ENCODE measurements around the gene AARS1. TPM values are rescaled to one million over a fixed set of nuclear protein-coding genes. Genes with fewer than 3 reads are reported as not detected.
"Not testable (repeated sequence)": the region's sequence is repeated elsewhere in the genome, so short reads cannot be mapped to it uniquely, and the experiment has no call there.

Gene AARS1
- polyA plus RNA-seq, 1 donor (not counting 4 experiments of a cell fraction or from before 2014, with no cell fraction given), result 83.7 TPM

DNA sequence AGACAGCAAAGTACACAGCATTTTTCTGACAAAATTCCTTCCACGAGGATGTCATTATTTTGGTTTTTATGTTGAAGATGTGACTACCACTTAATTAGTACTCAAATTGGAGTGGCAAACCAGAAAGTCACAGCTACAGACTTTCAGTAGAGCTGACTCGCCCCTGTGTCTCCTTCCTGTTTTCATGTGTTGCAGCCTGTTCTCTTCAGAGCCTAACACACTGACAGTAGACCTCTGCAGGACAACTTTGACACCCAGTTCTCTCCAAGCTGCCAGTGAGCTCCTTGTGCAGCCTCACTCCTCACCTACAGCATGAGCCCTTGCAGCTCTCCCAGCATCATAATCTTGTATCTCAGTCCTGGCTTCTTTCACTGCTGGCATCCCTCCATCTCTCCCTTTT, 66.7 kb downstream of the AARS1 start:
- dilution Hi-C loops (cut with MboI; ENCODE audit: extremely low pct_ligation_motif_present, low sequenced_read_pairs); DNase-seq (ENCODE audit: low read depth, low spot score); H3K9ac ChIP-seq (ENCODE audit: control insufficient read depth, extremely low read depth, insufficient read depth, low read length); H3K27me3 ChIP-seq (ENCODE audit: control insufficient read depth, extremely low read depth, insufficient read depth, low read length); H3K4me3 ChIP-seq (ENCODE audit: control insufficient read depth in 2 of 3, extremely low read depth in 1 of 3, insufficient read depth in 2 of 3, low read depth in 1 of 3, low read length in 3 of 3); H4K20me1 ChIP-seq (ENCODE audit: control insufficient read depth, extremely low read depth, insufficient read depth, low read length); H3K36me3 ChIP-seq (ENCODE audit: control insufficient read depth in 2 of 2, extremely low read depth in 1 of 2, insufficient read depth in 2 of 2, low read length in 2 of 2); H3K27ac ChIP-seq (ENCODE audit: control insufficient read depth, insufficient read depth, low read length); H3K4me1 ChIP-seq (ENCODE audit: control insufficient read depth, extremely low read depth, insufficient read depth, low read length); H3K9me3 ChIP-seq (ENCODE audit: control insufficient read depth, low read depth, low read length); H2AFZ ChIP-seq (ENCODE audit: control insufficient read depth, low read length); H3K4me2 ChIP-seq (ENCODE audit: control insufficient read depth, extremely low read depth, insufficient read depth, low read depth, low read length); H3K79me2 ChIP-seq (ENCODE audit: control insufficient read depth, insufficient read depth, low read length); H3K9me1 ChIP-seq (ENCODE audit: control insufficient read depth, extremely low read depth, insufficient read depth, low read length); FAIRE-seq: not testable (repeated sequence)

DNA sequence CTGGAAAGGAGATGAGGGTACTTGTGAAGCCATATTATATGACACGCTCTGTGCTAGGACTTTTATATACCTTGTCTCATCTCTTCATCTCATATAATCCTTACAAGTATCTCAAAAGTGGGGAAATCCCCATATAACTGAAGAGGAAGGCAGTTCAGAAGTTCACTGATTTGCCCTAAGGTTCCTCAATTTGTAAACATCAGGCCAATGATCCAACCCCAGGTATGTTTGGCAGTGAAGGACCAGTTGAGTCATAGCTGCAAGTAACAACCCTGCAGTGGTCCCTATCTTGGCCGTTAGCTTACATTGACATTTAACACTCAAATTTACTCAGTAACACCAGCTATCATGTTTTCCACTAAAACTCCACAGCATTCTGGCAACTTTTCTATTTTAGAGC, 70.7 kb downstream of the AARS1 start:
- H3K4me3 ChIP-seq (ENCODE audit: control insufficient read depth in 2 of 3, extremely low read depth in 1 of 3, insufficient read depth in 2 of 3, low read depth in 1 of 3, low read length in 3 of 3); H3K36me3 ChIP-seq (ENCODE audit: control insufficient read depth in 2 of 2, extremely low read depth in 1 of 2, insufficient read depth in 2 of 2, low read length in 2 of 2); H3K9me3 ChIP-seq (ENCODE audit: control insufficient read depth, low read depth, low read length); H3K9me1 ChIP-seq (ENCODE audit: control insufficient read depth, extremely low read depth, insufficient read depth, low read length); dilution Hi-C loops (cut with MboI; ENCODE audit: extremely low pct_ligation_motif_present, low sequenced_read_pairs); H3K4me1 ChIP-seq (ENCODE audit: control insufficient read depth, extremely low read depth, insufficient read depth, low read length); H4K20me1 ChIP-seq (ENCODE audit: control insufficient read depth, extremely low read depth, insufficient read depth, low read length); DNase-seq (ENCODE audit: low read depth, low spot score); H3K27ac ChIP-seq (ENCODE audit: control insufficient read depth, insufficient read depth, low read length); H3K79me2 ChIP-seq (ENCODE audit: control insufficient read depth, insufficient read depth, low read length); H3K27me3 ChIP-seq (ENCODE audit: control insufficient read depth, extremely low read depth, insufficient read depth, low read length); H2AFZ ChIP-seq (ENCODE audit: control insufficient read depth, low read length); H3K4me2 ChIP-seq (ENCODE audit: control insufficient read depth, extremely low read depth, insufficient read depth, low read depth, low read length); H3K9ac ChIP-seq (ENCODE audit: control insufficient read depth, extremely low read depth, insufficient read depth, low read length); FAIRE-seq: not testable (repeated sequence)

DNA sequence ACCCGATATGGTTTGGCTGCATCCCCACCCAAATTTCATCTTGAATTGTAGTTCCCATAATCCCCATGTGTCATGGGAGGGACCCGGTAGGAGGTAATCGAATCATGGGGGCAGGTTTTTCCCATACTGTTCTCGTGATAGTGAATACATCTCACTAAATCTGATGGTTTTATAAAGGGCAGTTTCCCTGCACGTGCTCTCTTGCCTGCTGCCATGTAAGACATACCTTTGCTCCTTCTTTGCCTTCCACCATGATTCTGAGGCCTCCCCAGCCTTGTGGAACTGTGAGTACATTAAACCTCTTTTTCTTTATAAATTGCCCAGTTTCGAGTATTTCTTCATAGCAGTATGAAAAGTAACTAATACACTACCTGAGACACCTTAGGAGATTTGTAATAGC, 82.9 kb downstream of the AARS1 start:
- H3K9me3 ChIP-seq (ENCODE audit: control insufficient read depth, low read depth, low read length); FAIRE-seq; H3K4me1 ChIP-seq (ENCODE audit: control insufficient read depth, extremely low read depth, insufficient read depth, low read length); H3K27ac ChIP-seq (ENCODE audit: control insufficient read depth, insufficient read depth, low read length); DNase-seq (ENCODE audit: low read depth, low spot score); dilution Hi-C loops (cut with MboI; ENCODE audit: extremely low pct_ligation_motif_present, low sequenced_read_pairs); H3K4me3 ChIP-seq (ENCODE audit: control insufficient read depth in 2 of 3, extremely low read depth in 1 of 3, insufficient read depth in 2 of 3, low read depth in 1 of 3, low read length in 3 of 3); H3K79me2 ChIP-seq (ENCODE audit: control insufficient read depth, insufficient read depth, low read length); H3K9me1 ChIP-seq (ENCODE audit: control insufficient read depth, extremely low read depth, insufficient read depth, low read length); H3K27me3 ChIP-seq (ENCODE audit: control insufficient read depth, extremely low read depth, insufficient read depth, low read length); H3K9ac ChIP-seq (ENCODE audit: control insufficient read depth, extremely low read depth, insufficient read depth, low read length); H3K36me3 ChIP-seq (ENCODE audit: control insufficient read depth in 2 of 2, extremely low read depth in 1 of 2, insufficient read depth in 2 of 2, low read length in 2 of 2); H3K4me2 ChIP-seq (ENCODE audit: control insufficient read depth, extremely low read depth, insufficient read depth, low read depth, low read length); H2AFZ ChIP-seq (ENCODE audit: control insufficient read depth, low read length); H4K20me1 ChIP-seq (ENCODE audit: control insufficient read depth, extremely low read depth, insufficient read depth, low read length): not testable (repeated sequence)

DNA sequence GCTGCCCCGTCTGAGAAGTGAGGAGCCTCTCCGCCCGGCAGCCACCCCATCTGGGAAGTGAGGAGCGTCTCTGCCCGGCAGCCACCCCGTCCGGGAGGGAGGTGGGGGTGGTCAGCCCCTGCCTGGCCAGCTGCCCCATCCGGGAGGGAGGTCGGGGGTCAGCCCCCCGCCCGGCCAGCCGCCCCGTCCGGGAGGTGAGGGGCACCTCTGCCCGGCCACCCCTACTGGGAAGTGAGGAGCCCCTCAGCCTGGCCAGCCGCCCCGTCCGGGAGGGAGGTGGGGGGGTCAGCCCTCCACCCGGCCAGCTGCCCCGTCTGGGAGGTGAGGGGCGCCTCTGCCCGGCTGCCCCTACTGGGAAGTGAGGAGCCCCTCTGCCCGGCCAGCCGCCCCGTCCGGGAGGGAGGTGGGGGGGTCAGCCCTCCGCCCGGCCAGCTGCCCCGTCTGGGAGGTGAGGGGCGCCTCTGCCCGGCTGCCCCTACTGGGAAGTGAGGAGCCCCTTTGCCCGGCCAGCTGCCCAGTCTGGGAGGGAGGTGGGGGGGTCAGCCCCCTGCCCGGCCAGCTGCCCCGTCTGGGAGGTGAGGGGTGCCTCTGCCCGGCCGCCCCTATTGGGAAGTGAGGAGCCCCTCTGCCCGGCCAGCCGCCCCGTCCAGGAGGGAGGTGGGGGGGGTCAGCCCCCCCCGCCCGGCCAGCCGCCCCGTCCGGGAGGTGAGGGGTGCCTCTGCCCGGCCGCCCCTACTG, 84.5 kb downstream of the AARS1 start:
- H3K4me3 ChIP-seq (ENCODE audit: control insufficient read depth in 2 of 3, extremely low read depth in 1 of 3, insufficient read depth in 2 of 3, low read depth in 1 of 3, low read length in 3 of 3); dilution Hi-C loops (cut with MboI; ENCODE audit: extremely low pct_ligation_motif_present, low sequenced_read_pairs); H3K36me3 ChIP-seq (ENCODE audit: control insufficient read depth in 2 of 2, extremely low read depth in 1 of 2, insufficient read depth in 2 of 2, low read length in 2 of 2); H3K27me3 ChIP-seq (ENCODE audit: control insufficient read depth, extremely low read depth, insufficient read depth, low read length); H3K79me2 ChIP-seq (ENCODE audit: control insufficient read depth, insufficient read depth, low read length); DNase-seq (ENCODE audit: low read depth, low spot score); FAIRE-seq; H3K4me1 ChIP-seq (ENCODE audit: control insufficient read depth, extremely low read depth, insufficient read depth, low read length); H4K20me1 ChIP-seq (ENCODE audit: control insufficient read depth, extremely low read depth, insufficient read depth, low read length); H2AFZ ChIP-seq (ENCODE audit: control insufficient read depth, low read length); H3K9me1 ChIP-seq (ENCODE audit: control insufficient read depth, extremely low read depth, insufficient read depth, low read length); H3K9me3 ChIP-seq (ENCODE audit: control insufficient read depth, low read depth, low read length); H3K4me2 ChIP-seq (ENCODE audit: control insufficient read depth, extremely low read depth, insufficient read depth, low read depth, low read length); H3K9ac ChIP-seq (ENCODE audit: control insufficient read depth, extremely low read depth, insufficient read depth, low read length); H3K27ac ChIP-seq (ENCODE audit: control insufficient read depth, insufficient read depth, low read length): not testable (repeated sequence)

DNA sequence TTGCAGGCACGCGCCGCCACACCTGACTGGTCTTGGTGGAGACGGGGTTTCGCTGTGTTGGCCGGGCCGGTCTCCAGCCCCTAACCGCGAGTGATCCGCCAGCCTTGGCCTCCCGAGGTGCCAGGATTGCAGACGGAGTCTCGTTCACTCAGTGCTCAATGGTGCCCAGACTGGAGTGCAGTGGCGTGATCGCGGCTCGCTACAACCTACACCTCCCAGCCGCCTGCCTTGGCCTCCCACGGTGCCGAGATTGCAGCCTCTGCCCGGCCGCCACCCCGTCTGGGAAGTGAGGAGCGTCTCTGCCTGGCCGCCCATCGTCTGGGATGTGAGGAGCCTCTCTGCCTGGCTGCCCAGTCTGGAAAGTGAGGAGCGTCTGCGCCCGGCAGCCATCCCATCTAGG, 85.3 kb downstream of the AARS1 start:
- H2AFZ ChIP-seq (ENCODE audit: control insufficient read depth, low read length); H3K9me3 ChIP-seq (ENCODE audit: control insufficient read depth, low read depth, low read length); FAIRE-seq; DNase-seq (ENCODE audit: low read depth, low spot score); H3K36me3 ChIP-seq (ENCODE audit: control insufficient read depth in 2 of 2, extremely low read depth in 1 of 2, insufficient read depth in 2 of 2, low read length in 2 of 2); H3K4me2 ChIP-seq (ENCODE audit: control insufficient read depth, extremely low read depth, insufficient read depth, low read depth, low read length); H3K4me1 ChIP-seq (ENCODE audit: control insufficient read depth, extremely low read depth, insufficient read depth, low read length); H3K9ac ChIP-seq (ENCODE audit: control insufficient read depth, extremely low read depth, insufficient read depth, low read length); dilution Hi-C loops (cut with MboI; ENCODE audit: extremely low pct_ligation_motif_present, low sequenced_read_pairs); H3K79me2 ChIP-seq (ENCODE audit: control insufficient read depth, insufficient read depth, low read length); H3K4me3 ChIP-seq (ENCODE audit: control insufficient read depth in 2 of 3, extremely low read depth in 1 of 3, insufficient read depth in 2 of 3, low read depth in 1 of 3, low read length in 3 of 3); H3K9me1 ChIP-seq (ENCODE audit: control insufficient read depth, extremely low read depth, insufficient read depth, low read length); H3K27ac ChIP-seq (ENCODE audit: control insufficient read depth, insufficient read depth, low read length); H4K20me1 ChIP-seq (ENCODE audit: control insufficient read depth, extremely low read depth, insufficient read depth, low read length); H3K27me3 ChIP-seq (ENCODE audit: control insufficient read depth, extremely low read depth, insufficient read depth, low read length): not testable (repeated sequence)

Measured in keratinocyte (primary cell).